HG03520 (cell line): Measurements from ENCODE around the gene NEK7.
"Not testable (repeated sequence)": the region's sequence is repeated elsewhere in the genome, so short reads cannot be mapped to it uniquely, and the experiment has no call there.

ENCODE experiments used
- ATAC-seq: cut with Tn5 transposase; IDR thresholded peaks from one replicate; pipeline ENCODE4 v1.9.1; 2021; ENCODE audit warnings: mild to moderate bottlenecking, moderate library complexity; ENCODE audit not compliant: unreplicated experiment

The NEK7 gene

GRCh38 chr1:198167436-198167934, 10.7 kb downstream of the NEK7 start:
- ATAC-seq = peak; percentile 42

GRCh38 chr1:198168227-198168626, 11.4 kb downstream of the NEK7 start:
- peak; percentile 27 for ATAC-seq

- no peak for ATAC-seq
Observed at GRCh38 chr1:198169672-198170071, 12.9 kb downstream of the NEK7 start.

DNA sequence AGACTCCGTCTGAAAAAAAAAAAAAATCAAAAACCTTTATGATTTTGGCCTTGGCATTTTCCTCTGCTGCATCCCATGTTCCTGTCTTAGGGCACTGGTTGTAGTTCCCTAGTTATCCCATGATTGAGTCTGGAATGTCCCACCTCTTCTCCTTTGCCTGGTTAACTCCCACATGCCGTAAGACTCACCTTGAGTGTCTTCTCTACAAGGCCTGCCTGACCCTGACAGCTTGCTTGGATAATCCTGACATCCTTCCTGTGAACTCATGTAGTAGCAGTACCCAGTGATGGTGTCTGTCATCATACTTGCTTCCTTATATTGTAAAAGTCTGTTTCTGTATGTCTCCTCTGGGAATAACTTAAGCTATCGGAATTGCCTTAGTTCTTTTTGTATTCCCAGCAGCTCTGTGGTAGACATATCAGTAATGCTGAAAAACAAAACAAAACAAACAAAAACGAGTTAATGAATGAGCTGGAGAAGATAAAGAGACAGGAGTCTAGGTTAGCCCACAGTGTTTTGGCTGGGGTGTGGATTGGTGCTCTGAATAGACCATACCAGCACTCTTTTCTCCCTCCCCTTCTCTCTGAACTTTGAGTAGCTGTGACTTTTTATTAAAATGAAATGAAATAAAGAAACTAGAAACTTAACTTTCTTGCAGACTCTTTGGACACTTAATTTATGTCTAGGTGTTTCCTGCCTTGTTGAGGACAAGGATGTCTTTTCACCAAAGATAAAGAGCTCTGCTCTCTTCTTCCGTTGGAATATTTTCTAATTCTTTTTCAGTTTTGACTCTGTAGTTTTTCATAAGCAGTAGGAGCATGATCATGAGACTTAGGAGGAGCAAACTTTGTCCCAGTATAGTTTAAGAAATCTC, 15.1 kb downstream of the NEK7 start:
- ATAC-seq = no peak

- no peak for ATAC-seq
Observed at GRCh38 chr1:198173832-198174231, 17.0 kb downstream of the NEK7 start.

DNA sequence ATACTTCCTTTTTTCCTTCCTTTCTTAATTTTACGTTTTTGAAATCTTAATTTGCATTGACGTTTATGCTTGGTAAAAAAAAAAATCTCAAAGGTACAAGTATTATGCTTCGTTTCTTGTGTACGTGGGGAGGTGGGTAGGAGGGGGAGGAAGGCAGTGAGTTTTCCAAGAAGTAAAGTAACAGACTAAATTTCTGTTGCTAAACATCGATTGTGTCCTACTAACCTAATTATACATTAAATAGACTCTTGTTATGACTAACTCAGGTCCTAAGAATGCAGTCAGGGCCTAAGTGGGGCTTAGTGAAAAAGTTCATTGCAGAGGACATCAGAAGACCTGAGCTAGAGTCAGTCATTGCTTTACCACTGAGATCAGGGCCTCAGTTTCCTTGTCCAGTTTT, 17.5 kb downstream of the NEK7 start:
- peak; percentile 46 for ATAC-seq

DNA sequence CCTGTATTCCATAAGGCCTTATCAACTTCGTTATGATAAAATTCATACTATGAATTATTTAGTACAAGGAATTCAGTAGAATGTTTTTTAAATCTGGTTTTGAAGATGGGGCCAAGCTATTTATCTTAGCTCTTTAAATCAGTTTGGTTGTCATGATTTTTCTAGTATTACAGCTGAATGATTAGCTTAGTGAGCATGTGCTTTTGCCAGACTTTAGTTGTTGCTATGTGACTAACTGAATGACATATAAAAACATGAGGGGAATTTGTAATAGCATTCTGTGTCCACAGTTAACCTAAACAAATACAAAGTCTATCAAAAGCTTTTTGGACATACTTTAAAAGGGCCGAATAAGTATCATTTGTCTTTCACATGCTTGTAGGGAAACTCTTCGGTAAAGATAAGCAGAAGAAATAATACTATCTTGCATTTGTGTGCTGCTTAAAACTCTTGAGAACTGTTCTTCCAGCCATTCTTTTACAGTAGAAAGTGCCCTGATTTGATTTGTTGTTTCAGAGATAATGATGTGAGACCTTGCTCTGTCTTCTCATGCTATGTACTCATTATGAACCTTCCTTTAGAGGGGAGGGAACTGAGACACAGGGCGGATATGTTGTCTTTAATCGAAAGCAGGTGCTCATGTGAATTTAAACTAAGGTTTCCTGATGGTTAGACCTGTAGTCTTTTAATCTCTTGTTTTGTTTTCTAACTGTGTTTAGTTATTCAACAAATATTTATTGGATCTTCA, 18.8 kb downstream of the NEK7 start:
- ATAC-seq = peak; percentile 80

GRCh38 chr1:198176179-198176578, 19.4 kb downstream of the NEK7 start:
- ATAC-seq = peak; percentile 1

- ATAC-seq = no peak
Observed at GRCh38 chr1:198177546-198177945, 20.7 kb downstream of the NEK7 start.

DNA sequence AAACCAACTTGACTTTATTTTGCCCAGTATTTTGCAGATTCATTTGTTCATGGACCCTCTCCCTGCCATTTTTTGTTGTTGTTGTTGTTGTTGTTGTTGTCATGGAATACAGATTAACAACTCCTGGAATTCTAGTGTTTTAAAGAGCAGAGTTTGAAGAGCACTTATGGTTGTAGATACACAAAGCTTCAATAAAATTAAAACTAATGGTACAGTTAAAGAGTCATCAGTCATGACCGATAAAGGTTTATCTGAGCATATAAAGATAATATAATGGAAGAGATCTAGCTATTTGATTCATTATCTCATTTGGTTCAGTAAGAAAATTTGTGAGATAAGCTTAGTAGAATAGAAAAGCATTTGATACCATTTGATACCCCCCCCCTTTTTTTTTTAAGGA, 21.8 kb downstream of the NEK7 start:
- no peak for ATAC-seq

- ATAC-seq = no peak
Observed at GRCh38 chr1:198179556-198179981, 22.8 kb downstream of the NEK7 start.

DNA sequence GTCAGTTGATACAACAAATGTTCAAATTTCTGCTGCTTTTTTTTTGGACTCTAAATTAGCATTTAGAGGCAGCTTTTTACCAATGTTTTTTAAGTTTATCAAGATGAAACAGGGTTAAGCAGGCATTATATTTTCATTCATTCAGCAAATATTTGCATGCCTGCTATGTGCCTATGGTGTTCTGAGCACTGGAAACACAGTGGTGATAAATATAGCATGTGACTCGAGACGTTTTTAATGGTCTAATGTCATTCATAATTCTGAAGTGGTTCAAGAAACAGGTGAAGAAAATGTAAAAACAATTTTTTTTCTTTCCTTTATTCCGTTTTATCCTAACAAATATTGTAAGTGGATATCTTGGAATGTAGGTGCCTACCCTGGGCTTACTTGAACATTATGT, 26.8 kb downstream of the NEK7 start:
- ATAC-seq = no peak

- no peak for ATAC-seq
Observed at GRCh38 chr1:198184516-198184915, 27.7 kb downstream of the NEK7 start.

GRCh38 chr1:198185146-198185545, 28.3 kb downstream of the NEK7 start:
- ATAC-seq = no peak

- ATAC-seq = no peak
Observed at GRCh38 chr1:198185759-198186158, 29.0 kb downstream of the NEK7 start.

- ATAC-seq = no peak
Observed at GRCh38 chr1:198186916-198187580, 30.2 kb downstream of the NEK7 start.

- no peak for ATAC-seq
Observed at GRCh38 chr1:198187973-198188588, 31.3 kb downstream of the NEK7 start.

DNA sequence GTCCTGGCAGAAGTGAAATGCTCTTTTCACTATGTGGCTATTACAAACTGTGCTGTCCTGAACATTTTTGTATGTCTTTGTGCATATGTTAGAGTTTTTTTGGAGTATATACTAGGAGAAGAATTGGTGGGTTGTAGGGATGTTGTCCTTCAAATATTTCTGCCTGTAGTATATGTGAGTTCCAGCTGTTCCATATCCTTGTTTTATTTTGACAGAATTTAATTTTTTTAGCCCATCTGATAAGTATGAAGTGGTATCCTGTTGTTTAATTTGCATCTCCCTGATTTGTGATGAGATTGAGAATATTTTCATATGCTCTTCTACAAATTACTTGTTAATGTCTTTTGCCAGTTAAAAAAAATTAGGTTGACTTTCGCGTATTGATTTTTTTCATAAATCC, 34.3 kb downstream of the NEK7 start:
- no peak for ATAC-seq

- not testable (repeated sequence) for ATAC-seq
Observed at GRCh38 chr1:198193871-198194270, 37.1 kb downstream of the NEK7 start.

DNA sequence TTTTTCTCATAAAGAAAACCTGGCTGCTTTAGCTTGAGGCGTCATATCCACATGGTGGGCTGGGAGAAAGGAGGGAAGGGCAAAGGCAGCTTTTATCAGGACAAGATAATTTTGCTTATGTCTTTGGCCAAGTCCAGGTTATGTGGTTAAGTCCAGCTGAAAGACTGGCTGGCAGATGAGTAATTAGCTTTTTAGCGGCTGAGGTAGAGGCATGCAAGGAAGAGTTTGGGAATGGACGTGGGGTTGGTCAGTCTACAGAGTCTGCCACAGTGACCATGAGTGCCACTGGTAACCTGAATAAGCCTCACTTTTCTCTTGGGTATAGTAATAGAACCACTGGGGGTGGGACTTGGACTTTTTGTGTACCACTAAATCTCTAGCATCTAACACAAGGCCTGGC, 39.8 kb downstream of the NEK7 start:
- no peak for ATAC-seq

DNA sequence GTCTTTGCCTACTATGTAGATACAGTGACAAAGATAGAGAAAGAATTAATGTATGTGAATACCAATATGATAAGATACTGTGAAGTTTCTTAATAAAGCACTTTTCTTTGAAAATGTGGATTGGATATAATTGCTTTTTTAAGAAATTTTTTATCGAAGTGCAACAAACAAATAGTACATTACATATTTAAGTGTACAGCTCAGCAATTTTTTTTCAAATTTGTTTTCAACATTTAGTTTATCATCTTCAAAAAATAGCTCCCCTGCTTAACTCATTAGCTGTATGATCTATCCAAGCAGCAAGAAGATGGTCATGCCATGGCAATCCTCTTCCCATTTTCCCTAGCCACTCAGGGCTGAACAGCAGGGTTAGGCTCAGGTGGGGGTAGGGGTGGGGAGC, 40.5 kb downstream of the NEK7 start:
- ATAC-seq = no peak
